Measurements from ENCODE around the gene TMEM132E.

DNA sequence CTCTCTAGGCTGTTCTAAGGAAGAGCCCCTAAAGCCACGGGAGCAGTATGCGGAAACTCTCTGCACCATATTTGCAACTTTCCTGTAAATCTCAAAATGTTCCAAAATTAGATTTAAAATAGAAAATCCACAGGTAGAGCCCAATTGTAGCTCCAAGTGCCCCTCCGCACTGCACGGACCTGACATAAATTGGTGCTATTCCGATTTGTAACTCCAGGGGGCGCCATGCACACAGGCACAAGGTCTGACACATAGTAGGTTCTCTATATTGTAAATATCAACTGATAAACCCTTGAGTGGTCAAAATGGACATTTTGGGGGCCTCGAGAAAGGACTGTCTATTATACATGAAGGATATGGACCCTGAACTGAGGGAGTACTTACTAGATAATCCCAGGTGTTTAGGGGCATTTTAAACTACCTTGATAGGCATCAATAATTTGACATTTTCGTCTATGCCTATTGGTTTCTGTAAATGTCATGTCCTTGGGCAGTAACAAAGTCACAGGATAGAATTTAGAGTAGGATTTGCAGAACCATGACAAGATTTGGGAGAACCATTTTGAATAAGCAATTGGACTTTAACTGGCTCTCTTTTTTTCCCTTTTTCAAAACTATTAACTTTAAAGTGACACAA is 36.6 kb upstream of the TMEM132E start:
- no peak for TF ChIP-seq POLR2A (IDR thresholded peaks at IDR 0.05)
- TF ChIP-seq, protein P1, sequence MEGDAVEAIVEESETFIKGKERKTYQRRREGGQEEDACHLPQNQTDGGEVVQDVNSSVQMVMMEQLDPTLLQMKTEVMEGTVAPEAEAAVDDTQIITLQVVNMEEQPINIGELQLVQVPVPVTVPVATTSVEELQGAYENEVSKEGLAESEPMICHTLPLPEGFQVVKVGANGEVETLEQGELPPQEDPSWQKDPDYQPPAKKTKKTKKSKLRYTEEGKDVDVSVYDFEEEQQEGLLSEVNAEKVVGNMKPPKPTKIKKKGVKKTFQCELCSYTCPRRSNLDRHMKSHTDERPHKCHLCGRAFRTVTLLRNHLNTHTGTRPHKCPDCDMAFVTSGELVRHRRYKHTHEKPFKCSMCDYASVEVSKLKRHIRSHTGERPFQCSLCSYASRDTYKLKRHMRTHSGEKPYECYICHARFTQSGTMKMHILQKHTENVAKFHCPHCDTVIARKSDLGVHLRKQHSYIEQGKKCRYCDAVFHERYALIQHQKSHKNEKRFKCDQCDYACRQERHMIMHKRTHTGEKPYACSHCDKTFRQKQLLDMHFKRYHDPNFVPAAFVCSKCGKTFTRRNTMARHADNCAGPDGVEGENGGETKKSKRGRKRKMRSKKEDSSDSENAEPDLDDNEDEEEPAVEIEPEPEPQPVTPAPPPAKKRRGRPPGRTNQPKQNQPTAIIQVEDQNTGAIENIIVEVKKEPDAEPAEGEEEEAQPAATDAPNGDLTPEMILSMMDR (IDR thresholded peaks at IDR 0.05): peak; percentile 51 to 82 (median 72)

All from adrenal gland (tissue), 5 donors.